Fibroblast of skin of scalp (primary cell): ENCODE measurements around the gene DEGS1.
A peak's percentile ranks its signal among the peaks of the same experiment; 100 is the strongest.

Source experiments
- DNase-seq: peaks from one replicate; pipeline ENCODE4 v3.0.0-alpha.2; 2013

DEGS1 gene

GRCh38 chr1:224217655-224218623 is 34.9 kb downstream of the DEGS1 start:
- DNase-seq = no peak

GRCh38 chr1:224219011-224219611 is 36.1 kb downstream of the DEGS1 start:
- no peak for DNase-seq

GRCh38 chr1:224219612-224220059 is 36.6 kb downstream of the DEGS1 start:
- no peak for DNase-seq

- peak; percentile 46 for DNase-seq
These were observed 41.0 kb downstream of the DEGS1 start for GRCh38 chr1:224223819-224224714.

- no peak for DNase-seq
These were observed 43.9 kb downstream of the DEGS1 start for GRCh38 chr1:224226849-224227502.

- DNase-seq = no peak
These were observed 51.0 kb downstream of the DEGS1 start for GRCh38 chr1:224234017-224234416.

- DNase-seq = no peak
These were observed 52.9 kb downstream of the DEGS1 start for GRCh38 chr1:224235813-224236493.

- no peak for DNase-seq
These were observed 54.3 kb downstream of the DEGS1 start for GRCh38 chr1:224237119-224237881.

GRCh38 chr1:224238212-224238611 is 55.2 kb downstream of the DEGS1 start:
- DNase-seq = no peak

GRCh38 chr1:224238756-224239155 is 55.7 kb downstream of the DEGS1 start:
- DNase-seq = no peak
